ENCODE data around the gene ASPA. TPM values are rescaled to one million over a fixed set of nuclear protein-coding genes. Genes with fewer than 3 reads are reported as not detected.
"Not testable (repeated sequence)": the region's sequence is repeated elsewhere in the genome, so short reads cannot be mapped to it uniquely, and the experiment has no call there.

The ASPA gene
- total RNA-seq, 1 donor from 2014 or later: 0.06 TPM

- H3K4me3 ChIP-seq (ENCODE audit: low read depth, low read length): no peak overlapping the region
- no peak for TF ChIP-seq CTCF (conservative IDR thresholded peaks at IDR 0.05; ENCODE audit: low read depth, low read length)
- DNase-seq (ENCODE audit: low read depth): no peak
Observed at GRCh38 chr17:3514873-3515272, 39.1 kb downstream of the ASPA start.

GRCh38 chr17:3519472-3519871 lies 43.7 kb downstream of the ASPA start:
- not testable (repeated sequence) for H3K4me3 ChIP-seq (ENCODE audit: low read depth, low read length); DNase-seq (ENCODE audit: low read depth)

- no peak for DNase-seq (ENCODE audit: low read depth)
- no peak overlapping the region for H3K4me3 ChIP-seq (ENCODE audit: low read depth, low read length)
- TF ChIP-seq CTCF (conservative IDR thresholded peaks at IDR 0.05; ENCODE audit: low read depth, low read length): no peak
Observed at GRCh38 chr17:3524024-3524423, 48.2 kb downstream of the ASPA start.

- no peak overlapping the region for H3K4me3 ChIP-seq (ENCODE audit: low read depth, low read length)
- no peak for DNase-seq (ENCODE audit: low read depth)
- TF ChIP-seq CTCF (conservative IDR thresholded peaks at IDR 0.05; ENCODE audit: low read depth, low read length): no peak
Observed at GRCh38 chr17:3526491-3526890, 50.7 kb downstream of the ASPA start.

GRCh38 chr17:3526971-3527370 lies 51.2 kb downstream of the ASPA start:
- TF ChIP-seq CTCF (conservative IDR thresholded peaks at IDR 0.05; ENCODE audit: low read depth, low read length): no peak
- no peak for DNase-seq (ENCODE audit: low read depth)
- no peak overlapping the region for H3K4me3 ChIP-seq (ENCODE audit: low read depth, low read length)

- DNase-seq (ENCODE audit: low read depth): no peak
- H3K4me3 ChIP-seq (ENCODE audit: low read depth, low read length): no peak overlapping the region
- TF ChIP-seq CTCF (conservative IDR thresholded peaks at IDR 0.05; ENCODE audit: low read depth, low read length): no peak
Observed at GRCh38 chr17:3527468-3527867, 51.7 kb downstream of the ASPA start.

GRCh38 chr17:3527896-3528295 lies 52.1 kb downstream of the ASPA start:
- no peak for DNase-seq (ENCODE audit: low read depth)
- no peak for TF ChIP-seq CTCF (conservative IDR thresholded peaks at IDR 0.05; ENCODE audit: low read depth, low read length)
- no peak overlapping the region for H3K4me3 ChIP-seq (ENCODE audit: low read depth, low read length)

- DNase-seq (ENCODE audit: low read depth): no peak
- H3K4me3 ChIP-seq (ENCODE audit: low read depth, low read length): no peak overlapping the region
- no peak for TF ChIP-seq CTCF (conservative IDR thresholded peaks at IDR 0.05; ENCODE audit: low read depth, low read length)
Observed at GRCh38 chr17:3528403-3528851, 52.6 kb downstream of the ASPA start.

All from epithelial cell of proximal tubule (primary cell).